MM.1S (cell line): Measurements from ENCODE around the gene FAM174C.

Experiments
- DNase-seq: peaks from one replicate; pipeline ENCODE4 v3.0.0-alpha.2; 2015
- H2AFZ ChIP-seq: fragments of 300-600 bp; sonication (generic); 2 replicates; pipeline ENCODE4 v1.6.0; 2016; ENCODE audit warnings: antibody characterized with exemption, low read length
- H3F3A ChIP-seq: fragments of 300-600 bp; sonication (generic); 2 replicates; pipeline ENCODE4 v1.6.1; 2016; ENCODE audit warnings: mild to moderate bottlenecking, antibody characterized with exemption, low read length, moderate library complexity, mixed read lengths; ENCODE audit not compliant: insufficient read depth
- H3K27ac ChIP-seq: fragments of 300-600 bp; sonication (generic); 2 replicates; pipeline ENCODE4 v1.5.1; 2016; ENCODE audit warnings: mild to moderate bottlenecking, low read length
- H3K27me3 ChIP-seq: fragments of 300-600 bp; sonication (generic); replicated peaks from 2 replicates; pipeline ENCODE4 v1.6.0; 2016; ENCODE audit warnings: low read length; ENCODE audit not compliant: insufficient read depth
- H3K36me3 ChIP-seq: fragments of 300-600 bp; sonication (generic); replicated peaks from 2 replicates; pipeline ENCODE4 v1.6.1; 2016; ENCODE audit warnings: mild to moderate bottlenecking, low read length, mixed read lengths; ENCODE audit not compliant: insufficient read depth
- H3K4me1 ChIP-seq: fragments of 300-600 bp; sonication (generic); 2 replicates; pipeline ENCODE4 v1.6.1; 2016; ENCODE audit warnings: low read length, mixed read lengths
- H3K4me2 ChIP-seq: fragments of 300-600 bp; sonication (generic); 2 replicates; pipeline ENCODE4 v1.6.0; 2016; ENCODE audit warnings: low read depth, low read length
- H3K4me3 ChIP-seq: fragments of 300-600 bp; sonication (generic); 2 replicates; pipeline ENCODE4 v1.5.1; 2016; ENCODE audit warnings: low read length, mixed read lengths
- H3K79me2 ChIP-seq: fragments of 300-600 bp; sonication (generic); 2 replicates; pipeline ENCODE4 v1.6.1; 2016; ENCODE audit warnings: mixed run types, low read length, mixed read lengths
- H3K9ac ChIP-seq: fragments of 300-600 bp; sonication (generic); 2 replicates; pipeline ENCODE4 v1.6.1; 2016; ENCODE audit warnings: low read length, mixed read lengths
- H3K9me2 ChIP-seq: fragments of 300-600 bp; sonication (generic); replicated peaks from 2 replicates; pipeline ENCODE4 v1.6.1; 2016; ENCODE audit warnings: mild to moderate bottlenecking, low read length, mixed read lengths; ENCODE audit not compliant: insufficient read depth
- H3K9me3 ChIP-seq: fragments of 300-600 bp; sonication (generic); replicated peaks from 2 replicates; pipeline ENCODE4 v1.6.1; 2016; ENCODE audit warnings: mild to moderate bottlenecking, low read length, mixed read lengths; ENCODE audit not compliant: insufficient read depth
- H4K20me1 ChIP-seq: fragments of 300-600 bp; sonication (generic); 2 replicates; pipeline ENCODE4 v1.6.1; 2016; ENCODE audit warnings: mild to moderate bottlenecking, low read length, moderate library complexity, mixed read lengths; ENCODE audit not compliant: insufficient read depth
- EZH2 ChIP-seq: fragments of 300-600 bp; sonication (generic); optimal IDR thresholded peaks from 2 replicates; pipeline ENCODE3; 2017; ENCODE audit warnings: low read depth, mild to moderate bottlenecking, antibody characterized with exemption, low read length, mixed read lengths
- EZH2phosphoT487 ChIP-seq: fragments of 300-600 bp; sonication (generic); IDR thresholded peaks from 2 replicates; pipeline ENCODE4 v1.6.1; 2018; ENCODE audit warnings: antibody characterized with exemption, low read length
- TF ChIP-seq, protein P1 (sequence below): fragments of 300-600 bp; sonication (generic); IDR thresholded peaks from 2 replicates; pipeline ENCODE4 v1.5.1; 2016; ENCODE audit warnings: antibody characterized with exemption, low read length, mixed read lengths

The FAM174C gene

DNA sequence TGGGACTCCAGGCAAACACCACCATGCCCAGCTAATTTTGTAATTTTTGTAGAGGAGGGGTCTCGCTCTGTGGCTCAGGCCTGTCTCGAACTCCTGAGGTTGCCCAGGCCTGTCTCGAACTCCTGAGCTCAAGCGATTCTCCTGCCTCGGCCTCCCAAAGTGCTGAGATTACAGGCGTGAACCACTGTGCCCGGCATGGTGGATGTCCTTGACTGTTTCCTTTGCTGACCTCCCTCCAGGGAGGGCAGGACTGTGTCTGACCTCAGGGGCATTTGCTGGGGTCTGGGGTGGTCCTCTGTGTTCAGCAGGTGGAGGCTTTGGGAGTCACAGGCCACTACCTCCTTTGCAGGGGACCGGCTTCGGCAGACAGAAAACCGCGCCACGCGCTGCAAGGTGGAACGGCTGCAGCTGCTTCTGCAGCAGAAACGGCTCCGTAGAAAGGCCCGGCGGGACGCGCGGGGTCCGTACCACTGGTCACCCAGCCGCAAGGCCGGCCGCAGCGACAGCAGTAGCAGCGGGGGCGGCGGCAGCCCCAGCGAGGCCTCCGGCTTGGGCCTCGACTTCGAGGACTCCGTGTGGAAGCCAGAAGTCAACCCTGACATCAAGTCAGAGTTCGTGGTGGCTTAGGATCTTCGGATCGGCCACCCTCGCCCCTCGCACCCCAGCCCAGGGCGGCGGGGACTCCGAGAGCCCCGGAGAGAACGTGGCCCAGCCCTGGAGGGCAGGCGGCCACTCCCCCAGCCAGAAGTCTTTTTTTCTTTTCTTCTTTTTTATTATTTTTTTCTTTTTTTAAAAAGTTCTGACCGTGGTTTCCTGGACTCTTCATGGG, 18.5 kb upstream of the FAM174C start:
- Histone ChIP-seq H3K36me3 (peaks cover 12% of the 10 kb centered on the region; the same call in 1 of the 2 replicates), H3K4me3 (no peak overlapping the region), H3K79me2 (peaks cover 36% of the 10 kb centered on the region), H3K9me3 (no peaks in the 10 kb centered on the region), H4K20me1 (no peaks in the 10 kb centered on the region), H3K4me2 (no peak overlapping the region), H3K9ac (no peak overlapping the region), H3F3A (peaks cover 23% of the 10 kb centered on the region), H3K27me3 (no peaks in the 10 kb centered on the region), H3K9me2 (no peaks in the 10 kb centered on the region), H3K4me1 (peaks cover 20% of the 10 kb centered on the region), H2AFZ (no peak overlapping the region), H3K27ac (no peak overlapping the region)
- no peak for TF ChIP-seq EZH2phosphoT487
- DNase-seq, result no peak

GRCh38 chr19:1257475-1258162, 17.7 kb upstream of the FAM174C start:
- Histone ChIP-seq H3K36me3 (peaks cover 12% of the 10 kb centered on the region; the same call in 1 of the 2 replicates), H3K27me3 (no peaks in the 10 kb centered on the region), H3F3A (peaks cover 23% of the 10 kb centered on the region), H2AFZ (no peak overlapping the region), H3K4me3 (no peak overlapping the region), H3K27ac (no peak overlapping the region), H3K9me3 (no peaks in the 10 kb centered on the region), H3K79me2 (peaks cover 31% of the 10 kb centered on the region), H3K4me2 (no peak overlapping the region), H3K9ac (no peak overlapping the region), H3K4me1 (peaks cover 23% of the 10 kb centered on the region), H3K9me2 (no peaks in the 10 kb centered on the region), H4K20me1 (no peaks in the 10 kb centered on the region)
- TF ChIP-seq EZH2 (no peak), EZH2phosphoT487 (no peak)
- TF ChIP-seq, protein P1, sequence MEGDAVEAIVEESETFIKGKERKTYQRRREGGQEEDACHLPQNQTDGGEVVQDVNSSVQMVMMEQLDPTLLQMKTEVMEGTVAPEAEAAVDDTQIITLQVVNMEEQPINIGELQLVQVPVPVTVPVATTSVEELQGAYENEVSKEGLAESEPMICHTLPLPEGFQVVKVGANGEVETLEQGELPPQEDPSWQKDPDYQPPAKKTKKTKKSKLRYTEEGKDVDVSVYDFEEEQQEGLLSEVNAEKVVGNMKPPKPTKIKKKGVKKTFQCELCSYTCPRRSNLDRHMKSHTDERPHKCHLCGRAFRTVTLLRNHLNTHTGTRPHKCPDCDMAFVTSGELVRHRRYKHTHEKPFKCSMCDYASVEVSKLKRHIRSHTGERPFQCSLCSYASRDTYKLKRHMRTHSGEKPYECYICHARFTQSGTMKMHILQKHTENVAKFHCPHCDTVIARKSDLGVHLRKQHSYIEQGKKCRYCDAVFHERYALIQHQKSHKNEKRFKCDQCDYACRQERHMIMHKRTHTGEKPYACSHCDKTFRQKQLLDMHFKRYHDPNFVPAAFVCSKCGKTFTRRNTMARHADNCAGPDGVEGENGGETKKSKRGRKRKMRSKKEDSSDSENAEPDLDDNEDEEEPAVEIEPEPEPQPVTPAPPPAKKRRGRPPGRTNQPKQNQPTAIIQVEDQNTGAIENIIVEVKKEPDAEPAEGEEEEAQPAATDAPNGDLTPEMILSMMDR, result no peak
- no peak for DNase-seq

DNA sequence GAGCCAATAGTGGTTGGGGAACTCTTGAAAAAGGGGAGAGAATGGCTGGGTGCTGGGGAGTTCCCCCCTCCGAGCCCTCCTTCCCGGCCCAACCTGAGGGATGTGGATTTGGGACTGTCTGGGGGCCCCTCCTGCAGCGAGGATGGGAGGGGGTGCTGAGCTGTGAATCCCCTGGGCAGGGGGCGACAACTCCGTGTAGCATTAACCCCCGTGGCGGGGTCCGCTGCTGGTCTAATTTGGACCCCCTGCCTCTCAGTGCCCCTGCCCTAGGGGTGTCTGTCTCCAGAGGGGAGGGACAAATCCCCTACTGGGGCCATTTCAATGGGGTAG, 17.2 kb upstream of the FAM174C start:
- Histone ChIP-seq H3K27ac (0 out of 2 replicates have a peak overlapping the region, but pooled peaks have one; percentile 4), H2AFZ (no peak overlapping the region), H3K9me2 (no peaks in the 10 kb centered on the region), H4K20me1 (no peaks in the 10 kb centered on the region), H3K9ac (no peak overlapping the region; the same call in 1 of the 2 replicates), H3K27me3 (no peaks in the 10 kb centered on the region), H3F3A (peaks cover 23% of the 10 kb centered on the region), H3K4me1 (peaks cover 23% of the 10 kb centered on the region), H3K4me3 (no peak overlapping the region), H3K9me3 (no peaks in the 10 kb centered on the region), H3K79me2 (peaks cover 29% of the 10 kb centered on the region), H3K4me2 (peak overlapping the region; percentile 98; the same call in 1 of the 2 replicates), H3K36me3 (peaks cover 12% of the 10 kb centered on the region; the same call in 1 of the 2 replicates)
- DNase-seq, result no peak
- no peak for TF ChIP-seq EZH2phosphoT487
- TF ChIP-seq, protein P1, result no peak
- no peak for TF ChIP-seq EZH2
